GM06990 (cell line): Measurements from ENCODE around the gene SLC6A11.

Source experiments
- DNase-seq: peaks from one replicate; pipeline ENCODE4 v3.0.0-alpha.2; 2011; ENCODE audit not compliant: insufficient read length; ENCODE audit errors: extremely low read depth
- H3K27me3 ChIP-seq: replicated peaks from 2 replicates; pipeline ENCODE4 v1.6.0; 2011; ENCODE audit warnings: low read length; ENCODE audit not compliant: control insufficient read depth, insufficient read depth
- H3K36me3 ChIP-seq: 2 replicates; pipeline ENCODE4 v1.5.1; 2011; ENCODE audit warnings: low read length; ENCODE audit not compliant: control insufficient read depth, insufficient read depth
- H3K4me3 ChIP-seq: replicated peaks from 2 replicates; pipeline ENCODE4 v1.5.1; 2011; ENCODE audit warnings: low read depth, mild to moderate bottlenecking, control low read depth, low read length
- CTCF ChIP-seq: IDR thresholded peaks from 2 replicates; pipeline ENCODE4 v1.5.1; 2011; ENCODE audit warnings: low read length, control low read depth, mild to moderate bottlenecking, inconsistent platforms; ENCODE audit not compliant: insufficient read depth, poor library complexity, severe bottlenecking

SLC6A11 gene

GRCh38 chr3:10974746-10975375 is 158.8 kb downstream of the SLC6A11 start:
- no peak for TF ChIP-seq CTCF
- Histone ChIP-seq H3K27me3 (no peaks in the 10 kb centered on the region), H3K4me3 (no peak overlapping the region), H3K36me3 (no peaks in the 10 kb centered on the region)
- no peak for DNase-seq

- Histone ChIP-seq H3K36me3 (no peaks in the 10 kb centered on the region), H3K4me3 (no peak overlapping the region), H3K27me3 (no peaks in the 10 kb centered on the region)
- no peak for DNase-seq
- no peak for TF ChIP-seq CTCF
Observed at GRCh38 chr3:10975695-10976234, 159.7 kb downstream of the SLC6A11 start.

- Histone ChIP-seq H3K36me3 (no peaks in the 10 kb centered on the region), H3K4me3 (no peak overlapping the region), H3K27me3 (no peaks in the 10 kb centered on the region)
- DNase-seq: no peak
- no peak for TF ChIP-seq CTCF
Observed at GRCh38 chr3:10976770-10977169, 160.7 kb downstream of the SLC6A11 start.

GRCh38 chr3:10977892-10978510 is 162.0 kb downstream of the SLC6A11 start:
- no peak for TF ChIP-seq CTCF
- Histone ChIP-seq H3K27me3 (no peaks in the 10 kb centered on the region), H3K36me3 (no peaks in the 10 kb centered on the region), H3K4me3 (no peak overlapping the region)
- no peak for DNase-seq

- H3K4me3 ChIP-seq: no peak overlapping the region
- DNase-seq: no peak
- H3K36me3 ChIP-seq: no peaks in the 10 kb centered on the region
- H3K27me3 ChIP-seq: no peaks in the 10 kb centered on the region
- TF ChIP-seq CTCF: no peak
Observed at GRCh38 chr3:10978956-10979355, 162.9 kb downstream of the SLC6A11 start.

GRCh38 chr3:10980312-10980711 is 164.3 kb downstream of the SLC6A11 start:
- Histone ChIP-seq H3K27me3 (no peaks in the 10 kb centered on the region), H3K36me3 (no peaks in the 10 kb centered on the region), H3K4me3 (no peak overlapping the region)
- no peak for DNase-seq
- TF ChIP-seq CTCF: no peak
